NCI-H1105 treated with DMSO at 0.1 percent for 48 hours (cell line): ENCODE results near the gene BLOC1S1.

Experiments used
- DNase-seq: peaks from one replicate; lab custom pipeline; 2025; lab: John Stamatoyannopoulos, UW

BLOC1S1 gene

GRCh38 chr12:55728186-55728938 lies 12.5 kb downstream of the BLOC1S1 start:
- DNase-seq, result peak; percentile 20

- peak; percentile 52 for DNase-seq
These were observed 13.3 kb downstream of the BLOC1S1 start, which contains the start of gene CD63 for GRCh38 chr12:55728939-55729818. Gene CD63 (minus strand): TSS chr12:55729009. CDS start chr12:55728341, 668 bp downstream.

- no peak for DNase-seq
These were observed 14.3 kb downstream of the BLOC1S1 start for GRCh38 chr12:55729819-55730818.

GRCh38 chr12:55732288-55732687 lies 16.4 kb downstream of the BLOC1S1 start:
- DNase-seq, result no peak

GRCh38 chr12:55733021-55733555 lies 17.2 kb downstream of the BLOC1S1 start:
- no peak for DNase-seq

- no peak for DNase-seq
These were observed 18.0 kb downstream of the BLOC1S1 start for GRCh38 chr12:55733858-55734257.

- no peak for DNase-seq
These were observed 18.7 kb downstream of the BLOC1S1 start for GRCh38 chr12:55734595-55734994.

GRCh38 chr12:55736076-55736475 lies 20.2 kb downstream of the BLOC1S1 start:
- no peak for DNase-seq

- peak; percentile 35 for DNase-seq
These were observed 21.1 kb downstream of the BLOC1S1 start for GRCh38 chr12:55736780-55737580.

GRCh38 chr12:55737581-55738122 lies 21.8 kb downstream of the BLOC1S1 start:
- peak; percentile 22 for DNase-seq

GRCh38 chr12:55738123-55739024 lies 22.5 kb downstream of the BLOC1S1 start:
- DNase-seq, result peak; percentile 83

GRCh38 chr12:55739025-55739378 lies 23.2 kb downstream of the BLOC1S1 start:
- no peak for DNase-seq

GRCh38 chr12:55741931-55742680 lies 26.3 kb downstream of the BLOC1S1 start:
- DNase-seq, result no peak

GRCh38 chr12:55742719-55743405 lies 27.0 kb downstream of the BLOC1S1 start, which contains the start of gene GDF11:
Gene GDF11 (plus strand): TSS chr12:55743122. CDS start chr12:55743317, 195 bp downstream.
- peak; percentile 55 for DNase-seq

GRCh38 chr12:55743406-55744339 lies 27.8 kb downstream of the BLOC1S1 start:
- DNase-seq, result no peak

- DNase-seq, result no peak
These were observed 28.6 kb downstream of the BLOC1S1 start for GRCh38 chr12:55744340-55745030.
